ENCODE measurements around the gene PLAGL2. TPM values are rescaled to one million over a fixed set of nuclear protein-coding genes. Genes with fewer than 3 reads are reported as not detected.

The PLAGL2 gene
- total and polyA plus RNA-seq, 2 of the 4 experiments (the other 2 are of a cell fraction): 2.9 to 7.7 TPM

- Histone ChIP-seq H3K23ac (ENCODE audit: low read depth, low read length) (peak overlapping the region; percentile 41), H4K20me1 (ENCODE audit: insufficient read depth, low read length) (no peaks in the 10 kb centered on the region), H3K4me1 (ENCODE audit: control insufficient read depth, insufficient read depth, low read length) (peaks cover 8% of the 10 kb centered on the region), H3K18ac (ENCODE audit: low read depth, low read length) (no peak overlapping the region; the same call in 1 of the 2 replicates), H2AFZ (replicated peaks; ENCODE audit: low read length, poor library complexity) (peak overlapping the region; percentile 93), H3K56ac (ENCODE audit: extremely low read depth, insufficient read depth, low read length) (no peak overlapping the region), H2BK5ac (ENCODE audit: low read depth, low read length, poor library complexity, severe bottlenecking) (no peak overlapping the region), H4K5ac (ENCODE audit: low read depth, low read length) (peak overlapping the region; percentile 69), H3K4ac (ENCODE audit: low read depth, low read length) (peak overlapping the region; percentile 6; the same call in 1 of the 2 replicates), H2BK15ac (ENCODE audit: low read depth, low read length) (no peak overlapping the region), H3K27me3 (ENCODE audit: control insufficient read depth, insufficient read depth, low read length) (no peaks in the 10 kb centered on the region), H4K91ac (ENCODE audit: insufficient read depth, low read depth, low read length) (0 out of 2 replicates have a peak overlapping the region, but pooled peaks have one; percentile 0), H2BK120ac (ENCODE audit: low read depth, low read length) (no peak overlapping the region), H4K8ac (ENCODE audit: low read depth in 2 of 2, low read length in 2 of 2) (peak overlapping the region; percentile 70 to 78; a peak in 3 of 4 replicates), H3K36me3 (ENCODE audit: control insufficient read depth, insufficient read depth, low read length) (peaks cover 13% of the 10 kb centered on the region), H3K9ac (ENCODE audit: low read depth, low read length) (peak overlapping the region; percentile 79), H3K9me1 (ENCODE audit: insufficient read depth, low read length) (peaks cover 18% of the 10 kb centered on the region), H2BK20ac (ENCODE audit: low read depth, low read length) (no peak overlapping the region), H2AK5ac (ENCODE audit: low read depth, low read length) (peak overlapping the region; percentile 0; the same call in 1 of the 2 replicates), H3K14ac (replicated peaks; ENCODE audit: low read depth, low read length) (peak overlapping the region; percentile 3; the same call in 1 of the 2 replicates), H3K4me3 (ENCODE audit: insufficient read depth, low read depth, low read length) (peak overlapping the region; percentile 67), H3K79me1 (ENCODE audit: low read depth in 1 of 2, low read length in 2 of 2) (peaks cover 4 to 35% of the 10 kb centered on the region in 2 experiments; a peak in 2 of 4 replicates), H3K4me2 (ENCODE audit: low read depth, low read length) (peak overlapping the region; percentile 79), H3K27ac (ENCODE audit: insufficient read depth, low read length) (peak overlapping the region; percentile 2), H3K9me3 (ENCODE audit: control insufficient read depth, insufficient read depth, low read length) (no peaks in the 10 kb centered on the region), H2AK9ac (replicated peaks; ENCODE audit: low read depth, low read length, poor library complexity) (peak overlapping the region; percentile 0)
- no TSS peak for BruUV-seq (replicated peaks)
- in situ Hi-C loops (cut with MboI; ENCODE audit: low sequenced_read_pairs) (no loop called here), intact Hi-C loops (cut with micrococcal nuclease) (no loop called here), dilution Hi-C loops (cut with HindIII; ENCODE audit: low sequenced_read_pairs, unreplicated experiment) (no loop called here)
- ATAC-seq (ENCODE audit: low read depth) (no peak), DNase-seq (no peak)
- POLR2A ChIA-PET (ENCODE audit: unreplicated experiment): no interaction called here
- 36% methylated on average over 11 of the region's 14 CpGs; no CpG with 5 or more reads in 1 of the 2 experiments for WGBS, 2 experiments (ENCODE audit: extremely low coverage in 2 of 2, insufficient read length in 1 of 2)
- CTCF ChIA-PET: no interaction called here
- TF ChIP-seq RFX5 (IDR thresholded peaks at IDR 0.05; ENCODE audit: low read depth, low read length) (no peak), CHD1 (IDR thresholded peaks at IDR 0.05; ENCODE audit: low read depth, low read length) (no peak), CTCF (conservative IDR thresholded peaks at IDR 0.05; ENCODE audit: low read depth, low read length) (no peak), MAFK (IDR thresholded peaks at IDR 0.05; ENCODE audit: low read depth, low read length) (no peak), USF2 (IDR thresholded peaks at IDR 0.05; ENCODE audit: low read depth, low read length) (no peak), POLR2A (IDR thresholded peaks at IDR 0.05; ENCODE audit: low read depth, low read length) (no peak), CEBPB (IDR thresholded peaks at IDR 0.05; ENCODE audit: low read depth, low read length) (no peak), RCOR1 (IDR thresholded peaks at IDR 0.05; ENCODE audit: insufficient replicate concordance, low read length) (no peak), SMC3 (IDR thresholded peaks at IDR 0.05; ENCODE audit: low read depth, low read length) (no peak), FOS (IDR thresholded peaks at IDR 0.05; ENCODE audit: low read depth, low read length) (no peak), MAZ (IDR thresholded peaks at IDR 0.05; ENCODE audit: borderline replicate concordance, low read depth, low read length) (no peak), MXI1 (IDR thresholded peaks at IDR 0.05; ENCODE audit: borderline replicate concordance, low read depth, low read length) (no peak), ELK1 (IDR thresholded peaks at IDR 0.05; ENCODE audit: borderline replicate concordance, low read depth, low read length) (no peak), BHLHE40 (IDR thresholded peaks at IDR 0.05; ENCODE audit: low read depth, low read length) (no peak)
Measured at GRCh38 chr20:32190616-32191415, 16.7 kb downstream of the PLAGL2 start.

All from IMR-90 (cell line).